GM20431 (cell line): ENCODE data around the gene OR2M7.
"Not testable (repeated sequence)": the region's sequence is repeated elsewhere in the genome, so short reads cannot be mapped to it uniquely, and the experiment has no call there.

Source experiments
- in situ Hi-C: fragments of 300-500 bp; cut with MseI, MboI; formaldehyde crosslinking; loops from one replicate; pipeline ENCODE4 v1.15.0; 2020; ENCODE audit warnings: low sequenced_read_pairs; ENCODE audit not compliant: unreplicated experiment

The OR2M7 gene, protein sequence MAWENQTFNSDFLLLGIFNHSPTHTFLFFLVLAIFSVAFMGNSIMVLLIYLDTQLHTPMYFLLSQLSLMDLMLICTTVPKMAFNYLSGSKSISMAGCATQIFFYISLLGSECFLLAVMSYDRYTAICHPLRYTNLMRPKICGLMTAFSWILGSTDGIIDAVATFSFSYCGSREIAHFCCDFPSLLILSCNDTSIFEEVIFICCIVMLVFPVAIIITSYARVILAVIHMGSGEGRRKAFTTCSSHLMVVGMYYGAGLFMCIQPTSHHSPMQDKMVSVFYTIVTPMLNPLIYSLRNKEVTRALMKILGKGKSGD

DNA sequence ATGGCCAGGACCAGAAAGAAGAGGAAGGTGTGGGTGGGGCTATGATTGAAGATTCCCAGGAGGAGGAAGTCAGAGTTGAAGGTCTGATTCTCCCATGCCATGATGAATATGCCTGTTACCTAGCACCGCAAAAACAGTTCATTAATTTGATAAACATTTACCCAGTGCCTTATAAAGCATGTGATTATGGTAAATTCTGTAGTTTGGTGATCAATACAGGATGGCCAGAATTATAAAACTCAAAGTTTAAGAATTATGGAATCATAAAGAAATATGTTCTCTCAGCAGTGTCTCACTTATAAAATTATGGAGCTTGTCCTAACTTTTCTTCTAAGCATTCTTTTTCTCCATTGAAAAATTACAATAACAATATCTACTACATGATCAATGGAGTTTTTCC lies at the start of gene OR2M7:
Gene OR2M7, minus strand, starts transcription at position 101 of the 400 bp plus-strand sequence. Its CDS starts 0 bp downstream, at position 101.
- in situ Hi-C loops: no loop called here

DNA sequence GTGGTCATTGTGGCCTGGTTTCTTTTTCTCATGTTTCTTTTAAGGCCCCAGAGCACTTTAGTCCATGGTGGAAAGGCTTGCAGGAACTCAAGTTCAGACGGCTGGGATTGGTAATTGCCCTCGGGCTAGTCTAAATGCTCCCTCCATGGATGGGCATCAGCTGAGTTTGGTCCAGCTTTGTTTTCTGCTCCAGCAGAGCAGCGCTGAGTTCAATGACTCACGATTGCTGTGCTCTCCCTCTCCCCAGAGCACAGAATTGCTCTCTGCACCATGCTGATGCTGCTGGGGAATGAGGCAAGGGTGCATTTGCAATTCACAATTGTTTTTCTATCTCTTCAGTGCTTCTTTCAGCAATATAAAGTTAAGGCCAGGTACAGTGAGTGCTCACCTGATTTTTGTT lies 49.4 kb upstream of the OR2M7 start:
- in situ Hi-C loops: no loop called here

DNA sequence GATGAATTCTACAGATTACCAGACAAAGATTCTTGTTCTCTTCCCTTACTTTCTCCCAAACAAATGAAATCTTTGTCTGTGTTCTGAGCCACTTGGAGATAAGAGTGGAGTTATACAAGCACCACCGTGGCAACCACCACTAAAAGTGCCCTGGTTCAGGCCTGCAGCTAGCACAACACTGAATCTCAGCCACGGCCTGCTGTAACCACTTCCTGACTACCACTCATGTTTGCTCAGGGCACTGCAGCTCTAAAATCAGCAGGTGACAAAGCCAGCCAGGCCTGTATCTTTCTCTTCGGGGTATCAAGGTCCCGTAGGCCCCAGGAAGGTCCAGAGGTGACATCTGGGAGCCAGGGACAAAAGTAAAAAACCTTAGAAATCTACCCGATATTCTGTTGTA lies 48.0 kb upstream of the OR2M7 start:
- in situ Hi-C loops: no loop called here

DNA sequence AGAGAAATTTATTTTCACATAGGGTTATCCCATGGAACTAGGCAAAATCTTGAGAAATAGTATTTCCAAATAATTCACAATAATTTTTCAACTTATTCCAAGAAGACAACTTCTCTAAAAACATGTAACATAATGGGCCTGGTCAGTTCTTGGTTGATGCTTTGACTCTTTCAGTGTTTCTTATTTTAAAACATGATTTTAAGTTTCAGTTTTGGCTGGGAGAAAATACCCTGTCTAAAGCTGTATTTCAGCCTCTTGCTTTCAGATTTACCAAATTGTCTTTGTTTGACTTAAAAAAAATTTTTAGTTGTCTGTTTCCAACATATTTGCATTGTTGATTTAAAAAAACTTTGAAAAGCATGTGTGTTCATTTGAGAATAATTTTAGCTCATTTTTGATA lies 42.2 kb upstream of the OR2M7 start:
- in situ Hi-C loops: no loop called here

DNA sequence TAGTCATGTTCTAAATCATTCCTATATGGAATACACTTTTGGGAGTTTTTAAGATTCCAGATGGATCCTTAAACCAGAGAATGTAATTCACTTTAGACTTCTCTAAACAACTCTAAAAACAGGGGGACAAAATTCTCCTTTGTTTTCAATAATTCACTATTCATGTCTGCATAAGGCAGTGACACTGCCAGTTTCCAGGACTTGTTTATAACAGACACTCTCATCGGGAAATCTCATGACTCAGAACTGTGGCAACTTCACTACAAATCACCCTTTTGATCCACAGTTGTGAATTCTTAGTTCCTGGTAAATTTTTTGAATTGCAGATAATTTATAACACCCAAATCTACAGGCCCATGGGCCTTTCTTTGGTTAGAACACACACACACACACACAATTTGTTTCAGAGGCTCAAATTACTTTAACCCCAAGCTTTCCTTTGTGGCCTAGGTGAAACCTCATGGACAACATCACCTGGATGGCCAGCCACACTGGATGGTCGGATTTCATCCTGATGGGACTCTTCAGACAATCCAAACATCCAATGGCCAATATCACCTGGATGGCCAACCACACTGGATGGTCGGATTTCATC lies 36.9 kb upstream of the OR2M7 start, which contains the start of gene OR2T4:
Gene OR2T4, plus strand, starts transcription at position 545 of the 595 bp plus-strand sequence. Its CDS starts 0 bp downstream, at position 545.
- in situ Hi-C loops: no loop called here

DNA sequence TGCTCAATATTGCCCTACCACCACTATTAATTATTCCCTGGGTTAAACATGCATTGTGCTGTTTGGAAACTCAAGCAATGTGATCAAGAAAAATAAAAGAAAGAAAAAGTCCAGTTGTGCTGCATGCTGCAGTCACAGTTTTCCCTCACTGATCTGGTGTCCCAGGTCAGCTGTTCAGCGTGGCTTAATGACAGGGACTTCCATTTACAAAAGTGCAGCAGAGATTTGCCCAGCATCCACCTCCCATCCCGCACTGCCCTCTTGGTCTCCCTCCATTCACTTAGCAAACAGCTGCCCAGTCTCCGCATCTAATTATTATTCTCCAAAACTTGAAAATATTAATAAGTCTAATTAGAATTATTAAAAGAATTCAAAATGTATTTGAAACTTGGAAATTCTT lies 35.0 kb upstream of the OR2M7 start:
- in situ Hi-C loops: no loop called here

DNA sequence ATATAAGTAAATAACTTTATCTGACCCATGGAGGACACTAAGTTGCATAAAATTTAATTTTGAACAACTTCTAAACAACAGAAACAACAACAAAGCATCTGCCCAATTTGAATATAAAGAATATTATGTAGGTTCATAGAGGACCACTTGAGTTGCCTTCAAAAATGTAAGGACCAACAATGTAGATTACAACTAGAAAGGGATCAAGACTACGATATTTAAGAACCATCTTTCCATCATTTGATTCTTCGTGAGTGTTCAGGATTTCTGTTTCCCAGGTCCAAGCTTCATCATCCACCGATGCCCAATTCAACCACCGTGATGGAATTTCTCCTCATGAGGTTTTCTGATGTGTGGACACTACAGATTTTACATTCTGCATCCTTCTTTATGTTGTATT lies 24.1 kb upstream of the OR2M7 start, which contains the start of gene OR14C36:
Gene OR14C36, plus strand, starts transcription at position 301 of the 400 bp plus-strand sequence. Its CDS starts 0 bp downstream, at position 301.
- in situ Hi-C loops: no loop called here

DNA sequence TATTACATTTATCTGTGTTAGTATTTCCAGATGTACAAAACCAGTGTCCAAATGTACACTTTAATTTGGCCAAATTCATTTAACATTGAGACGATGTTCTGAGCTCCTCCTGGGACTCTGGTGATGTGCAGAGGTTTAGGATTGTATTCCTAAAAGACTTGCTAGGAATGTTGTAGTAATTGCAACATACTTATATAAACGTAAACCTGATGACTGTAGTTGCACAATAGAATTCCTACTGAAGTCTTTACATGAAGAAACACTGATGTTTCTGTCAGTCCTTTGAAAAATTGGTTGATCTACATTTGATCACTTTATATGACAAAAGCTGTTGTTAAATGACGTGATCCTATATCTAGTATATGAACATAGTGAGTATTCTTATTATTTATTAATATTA lies 19.1 kb upstream of the OR2M7 start:
- in situ Hi-C loops: no loop called here

DNA sequence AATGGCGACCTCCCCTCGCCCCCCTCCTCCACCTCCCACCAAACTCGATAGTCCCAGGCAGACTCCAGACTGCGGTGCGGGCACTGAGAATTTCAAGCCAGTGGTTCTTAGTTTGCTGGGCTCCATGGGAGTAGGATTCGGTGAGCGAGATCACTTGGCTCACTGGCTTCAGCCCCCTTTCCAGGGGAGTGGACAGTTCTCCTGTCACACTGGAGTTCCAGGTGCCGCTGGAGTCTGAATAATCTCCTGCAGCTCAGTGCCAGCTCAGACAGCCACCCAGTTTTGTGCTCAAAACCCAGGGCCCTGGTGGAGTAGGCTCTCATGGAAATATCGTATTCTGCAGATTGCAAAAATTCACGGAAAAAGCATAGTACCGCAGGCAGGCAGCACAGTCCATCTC lies 7.6 kb downstream of the OR2M7 start:
- in situ Hi-C loops: no loop called here

DNA sequence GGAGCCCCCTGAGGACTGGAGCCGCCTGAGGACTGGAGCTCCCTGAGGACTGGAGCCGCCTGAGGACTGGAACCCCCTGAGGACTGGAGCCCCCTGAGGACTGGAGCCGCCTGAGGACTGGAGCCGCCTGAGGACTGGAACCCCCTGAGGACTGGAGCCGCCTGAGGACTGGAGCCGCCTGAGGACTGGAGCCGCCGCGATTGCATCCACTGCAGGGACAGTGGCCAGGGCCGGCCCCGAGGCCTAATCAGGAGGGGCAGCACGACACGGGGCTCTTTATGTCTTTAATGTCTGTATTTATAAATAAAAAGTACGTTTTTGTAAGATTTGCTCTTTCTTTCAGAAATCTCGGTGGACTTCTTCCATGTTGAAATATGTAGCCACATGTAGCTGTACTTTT lies 17.6 kb downstream of the OR2M7 start:
- in situ Hi-C loops: not testable (repeated sequence)

DNA sequence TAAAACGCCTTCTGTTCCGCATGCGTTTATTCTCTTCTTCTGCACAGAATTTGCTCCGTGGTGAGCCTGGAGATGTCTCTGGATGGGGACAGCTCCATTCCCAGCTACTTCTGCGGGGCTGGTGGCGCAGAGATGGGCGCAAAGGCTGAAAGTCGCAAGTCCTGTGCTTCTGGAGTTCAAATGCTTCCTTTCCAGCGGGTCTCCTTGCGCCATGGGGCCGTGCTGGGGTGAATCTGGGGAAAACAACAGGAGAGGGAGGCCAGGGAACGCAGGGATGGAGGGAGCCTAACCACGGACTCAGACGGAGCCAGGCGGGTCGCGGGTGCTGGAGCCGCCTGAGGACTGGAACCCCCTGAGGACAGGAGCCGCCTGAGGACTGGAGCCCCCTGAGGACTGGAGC lies 18.3 kb downstream of the OR2M7 start:
- in situ Hi-C loops: no loop called here

DNA sequence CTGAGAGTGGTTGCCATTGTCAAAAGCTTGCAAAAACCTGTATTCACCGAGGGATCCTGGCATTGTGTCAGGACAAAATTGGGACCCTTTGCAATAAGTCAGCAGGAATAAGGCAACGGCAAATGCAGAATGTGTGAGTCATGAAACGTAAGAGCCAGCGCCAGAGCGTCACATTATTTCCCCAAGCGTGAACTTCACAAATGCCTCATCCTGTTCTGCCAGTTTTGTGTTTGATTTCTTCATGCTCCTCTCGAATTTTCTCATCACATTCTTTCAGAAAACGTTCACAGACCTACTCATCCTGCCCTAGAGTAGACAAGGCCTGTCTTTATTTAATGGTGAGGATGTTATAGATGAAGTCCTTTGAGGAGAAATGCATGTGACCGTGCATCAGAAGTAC lies 18.7 kb downstream of the OR2M7 start:
- in situ Hi-C loops: not testable (repeated sequence)

DNA sequence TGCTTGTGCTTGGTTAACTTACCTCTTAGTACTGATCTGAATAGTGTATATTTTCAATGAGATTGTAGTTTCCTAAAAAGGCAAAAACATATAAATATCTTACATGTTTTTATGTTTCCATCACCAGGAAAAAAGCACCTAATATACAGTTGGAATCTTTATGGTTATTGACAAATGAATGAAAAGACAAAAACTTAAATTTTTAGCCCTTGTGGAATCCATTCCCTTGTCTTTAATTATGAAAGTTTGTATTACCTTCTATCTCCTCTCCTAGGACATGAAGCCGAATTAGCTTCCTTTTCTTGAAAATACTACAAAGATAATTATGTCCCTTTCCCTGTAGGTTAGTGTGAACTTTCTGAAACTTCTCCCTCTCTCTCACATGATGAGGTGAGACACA lies 21.0 kb downstream of the OR2M7 start, which contains the start of gene OR2T12:
Gene OR2T12, minus strand, starts transcription at position 101 of the 400 bp plus-strand sequence. CDS start 7,846 bp downstream, outside the sequence.
- in situ Hi-C loops: no loop called here

DNA sequence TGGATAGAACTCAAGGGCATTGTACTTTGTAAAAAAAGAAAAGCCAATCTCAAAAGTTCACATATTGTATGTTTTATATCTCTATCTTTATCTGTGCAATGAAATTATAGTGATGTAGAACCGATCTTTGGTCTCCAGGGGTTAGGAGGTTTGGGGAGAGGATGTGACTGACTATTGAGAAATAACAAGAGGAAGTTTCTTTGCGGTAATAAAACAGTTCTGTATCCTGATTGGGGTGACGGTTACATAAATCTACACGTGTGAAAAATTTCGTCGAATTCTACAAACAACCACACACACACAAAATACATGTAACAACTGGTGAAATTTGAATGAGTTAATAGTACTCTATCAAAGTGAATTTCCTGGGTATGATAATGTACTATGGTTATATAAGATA lies 36.0 kb downstream of the OR2M7 start:
- in situ Hi-C loops: no loop called here

DNA sequence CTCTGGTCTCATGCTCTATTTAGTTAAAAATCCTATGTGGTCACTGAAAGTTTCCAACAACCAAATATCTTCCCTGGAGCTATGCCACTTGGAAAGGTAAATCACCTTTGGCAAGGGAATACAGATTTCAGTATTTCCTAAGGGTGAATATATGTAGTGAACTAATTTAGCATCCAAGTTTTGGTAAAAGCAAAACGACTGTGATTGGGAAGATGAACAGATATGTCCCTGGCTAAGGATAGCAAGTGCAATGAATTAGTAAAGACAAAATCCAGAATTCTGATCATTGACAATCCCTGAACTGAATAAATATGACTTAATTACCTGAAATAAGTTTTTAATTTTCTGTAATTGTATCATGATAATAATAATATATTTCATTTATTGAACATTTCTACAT lies 46.5 kb downstream of the OR2M7 start, which contains the start of gene OR2T33:
Gene OR2T33, minus strand, starts transcription at position 101 of the 400 bp plus-strand sequence. CDS start 4,162 bp downstream, outside the sequence.
- in situ Hi-C loops: no loop called here
